Activated effector memory CD4-positive, alpha-beta T cell treated with Interleukin-2 at 50 U/mL for 16 hours (primary cell): ENCODE data around the gene FHIT.
"Not testable (repeated sequence)": the region's sequence is repeated elsewhere in the genome, so short reads cannot be mapped to it uniquely, and the experiment has no call there.

Source experiments
- DNase-seq: peaks from one replicate; pipeline ENCODE4 v3.0.0-alpha.2; 2020

FHIT gene

DNA sequence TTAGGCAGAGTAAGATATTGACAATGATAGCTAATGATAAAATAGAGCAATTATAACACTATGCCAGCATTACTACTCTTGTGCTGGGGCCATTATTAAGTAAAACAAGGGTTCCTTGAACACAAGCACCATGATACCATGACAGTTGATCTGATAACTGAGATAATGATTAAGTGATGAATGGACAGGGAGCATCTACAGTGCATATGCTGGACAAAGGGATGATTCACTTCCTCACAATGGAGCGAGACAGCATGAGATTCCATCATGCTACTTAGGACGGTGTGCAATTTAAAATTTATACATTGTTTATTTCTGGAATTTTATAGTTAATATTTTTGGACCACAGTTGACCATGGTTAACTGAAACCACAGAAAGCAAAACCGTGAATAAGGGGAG lies 156.6 kb downstream of the FHIT start:
- no peak for DNase-seq

- DNase-seq, result no peak
Observed at GRCh38 chr3:61093364-61093763, 157.9 kb downstream of the FHIT start.

GRCh38 chr3:61092870-61093269 lies 158.4 kb downstream of the FHIT start:
- no peak for DNase-seq

DNA sequence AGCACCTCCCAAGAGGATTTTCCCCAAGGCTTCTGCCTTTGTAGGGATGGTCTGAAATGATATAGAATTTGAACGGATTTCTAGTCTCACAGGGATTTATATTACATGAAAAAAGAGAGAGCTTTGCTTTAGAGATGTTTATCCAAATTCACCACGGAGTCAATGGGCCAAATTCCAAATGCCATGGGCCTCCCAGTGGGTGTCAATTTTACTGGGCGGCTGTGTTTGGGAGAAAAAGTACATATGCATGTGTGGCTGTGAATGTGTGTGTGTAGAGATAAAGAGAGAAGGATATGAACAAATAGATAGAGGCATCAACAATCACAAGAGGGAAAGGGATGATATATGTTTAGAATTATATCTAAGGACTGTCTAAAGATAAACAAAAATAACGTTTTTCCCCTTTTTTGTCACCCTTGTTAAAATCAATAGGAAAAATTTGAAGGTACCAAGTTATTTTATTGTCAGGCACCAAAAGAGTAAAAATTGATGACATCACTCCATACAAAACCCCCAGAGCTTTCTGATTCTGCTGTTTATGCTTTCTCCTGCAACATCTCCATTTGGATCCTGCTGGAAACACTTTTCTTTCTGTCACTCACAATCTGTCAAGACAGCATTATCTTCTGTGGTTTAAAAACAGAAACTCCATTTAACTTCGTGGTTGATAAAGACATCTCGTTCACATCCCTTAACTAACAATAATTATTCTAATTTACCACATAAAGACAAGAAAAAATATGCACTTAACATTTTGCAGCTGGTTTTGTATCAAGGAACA lies 160.7 kb downstream of the FHIT start:
- no peak for DNase-seq

GRCh38 chr3:61087465-61087864 lies 163.8 kb downstream of the FHIT start:
- no peak for DNase-seq

- DNase-seq, result no peak
Observed at GRCh38 chr3:61081554-61081953, 169.7 kb downstream of the FHIT start.

- DNase-seq, result no peak
Observed at GRCh38 chr3:61080737-61081445, 170.4 kb downstream of the FHIT start.

DNA sequence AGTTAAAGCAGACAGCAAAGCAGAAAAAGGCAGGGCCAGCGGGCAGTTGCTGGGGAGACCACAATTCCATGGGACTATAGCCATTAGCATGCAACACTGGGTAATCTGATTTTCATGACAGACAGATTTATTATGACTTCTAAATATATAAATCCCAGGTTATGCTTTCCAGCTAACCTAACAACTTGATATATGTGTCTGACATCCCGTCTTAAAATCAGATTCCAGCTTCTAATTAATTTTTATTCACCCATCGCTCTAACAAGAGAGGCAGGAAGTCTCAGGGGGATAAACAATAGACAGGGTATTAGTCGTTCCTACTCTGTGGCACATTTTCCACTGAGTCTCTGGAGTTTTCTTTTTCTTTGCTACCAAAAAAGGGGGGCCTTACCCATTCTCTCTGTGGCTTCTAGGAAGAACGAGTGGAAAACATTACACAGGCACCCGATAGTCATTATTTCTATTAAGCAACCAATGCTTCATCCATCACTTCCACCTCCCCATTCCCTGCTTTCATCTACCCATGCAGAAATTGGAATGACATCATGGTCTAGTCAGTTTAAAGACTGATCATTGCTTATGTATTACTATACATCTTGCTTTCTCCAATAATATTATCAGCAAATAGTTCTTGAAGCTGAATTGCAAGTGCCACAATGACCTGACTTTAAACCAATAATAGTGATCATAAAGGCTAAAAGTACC lies 173.1 kb downstream of the FHIT start:
- no peak for DNase-seq

- DNase-seq, result no peak
Observed at GRCh38 chr3:61077551-61077950, 173.7 kb downstream of the FHIT start.

GRCh38 chr3:61074783-61075182 lies 176.5 kb downstream of the FHIT start:
- no peak for DNase-seq

- no peak for DNase-seq
Observed at GRCh38 chr3:61073566-61074165, 177.6 kb downstream of the FHIT start.

GRCh38 chr3:61068084-61068483 lies 183.2 kb downstream of the FHIT start:
- DNase-seq, result no peak

DNA sequence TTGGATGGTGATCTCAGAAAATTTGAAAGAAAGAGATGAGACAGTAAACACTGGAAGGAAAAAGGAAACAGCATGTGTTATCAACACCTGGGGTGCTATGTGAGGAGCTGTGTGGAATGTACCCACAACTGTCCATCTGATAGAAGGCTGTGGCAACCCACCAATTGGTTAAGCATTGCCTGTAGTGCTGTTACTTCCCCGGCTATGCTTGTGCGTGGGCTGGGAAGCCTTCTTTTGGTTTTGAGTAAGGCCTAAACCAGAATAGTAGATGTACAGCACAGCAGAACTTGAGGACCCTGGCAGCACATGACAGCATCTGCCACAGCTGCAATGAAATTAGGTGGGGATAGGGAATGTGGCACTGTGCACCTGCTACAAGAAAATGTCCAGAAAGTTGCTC lies 184.5 kb downstream of the FHIT start:
- no peak for DNase-seq

GRCh38 chr3:61066222-61066621 lies 185.0 kb downstream of the FHIT start:
- not testable (repeated sequence) for DNase-seq

GRCh38 chr3:61065451-61066011 lies 185.7 kb downstream of the FHIT start:
- DNase-seq, result no peak

DNA sequence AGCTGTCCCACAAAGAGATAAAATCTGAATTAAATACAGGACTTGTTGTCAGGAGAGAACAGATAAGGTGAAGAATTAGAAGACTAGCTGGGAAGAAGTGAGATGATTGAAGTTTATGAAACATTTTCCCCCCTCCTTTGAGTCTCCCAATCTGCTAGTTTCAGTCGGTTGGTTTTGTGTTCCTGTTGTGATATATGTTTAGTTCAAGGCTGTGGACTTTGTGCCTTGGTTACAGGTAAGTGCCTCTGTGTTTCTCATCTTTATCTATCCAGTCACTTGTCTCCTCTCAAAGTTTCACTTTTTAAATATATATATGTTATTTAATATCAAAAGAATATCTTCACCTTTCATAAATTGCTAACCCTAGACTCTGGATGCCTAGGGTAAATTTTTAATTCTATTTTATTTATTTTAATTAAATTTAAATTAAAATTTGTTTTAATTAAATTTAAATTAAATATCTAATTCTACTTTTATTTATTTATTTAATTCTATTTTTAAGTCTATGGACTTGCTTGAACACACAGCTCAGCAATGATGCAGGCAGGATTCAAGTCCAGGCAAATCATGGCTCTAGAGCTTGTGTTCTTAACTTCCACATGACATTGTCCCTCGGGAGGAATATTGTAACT lies 190.0 kb downstream of the FHIT start:
- DNase-seq, result no peak

GRCh38 chr3:61060411-61060861 lies 190.8 kb downstream of the FHIT start:
- DNase-seq, result no peak

DNA sequence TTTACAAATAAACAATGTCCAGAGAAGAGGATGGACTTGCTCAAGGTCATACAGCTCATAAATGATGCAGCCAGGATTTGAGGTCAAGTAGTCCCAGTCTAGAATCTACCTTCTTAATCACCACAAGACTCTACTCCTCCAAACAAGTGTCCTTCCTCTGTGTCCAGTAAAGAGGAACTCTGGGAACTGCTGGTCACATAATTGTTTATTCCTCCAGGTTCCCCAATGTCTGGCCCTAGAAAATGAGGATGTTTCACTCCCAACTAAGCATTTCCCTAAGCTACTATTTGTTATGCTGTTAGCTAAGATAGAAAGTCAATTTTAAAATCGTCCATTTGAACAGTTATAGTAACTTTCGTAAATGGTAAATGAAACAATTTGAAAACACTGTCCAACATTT lies 192.4 kb downstream of the FHIT start:
- DNase-seq, result no peak

- DNase-seq, result no peak
Observed at GRCh38 chr3:61057464-61057863, 193.8 kb downstream of the FHIT start.

DNA sequence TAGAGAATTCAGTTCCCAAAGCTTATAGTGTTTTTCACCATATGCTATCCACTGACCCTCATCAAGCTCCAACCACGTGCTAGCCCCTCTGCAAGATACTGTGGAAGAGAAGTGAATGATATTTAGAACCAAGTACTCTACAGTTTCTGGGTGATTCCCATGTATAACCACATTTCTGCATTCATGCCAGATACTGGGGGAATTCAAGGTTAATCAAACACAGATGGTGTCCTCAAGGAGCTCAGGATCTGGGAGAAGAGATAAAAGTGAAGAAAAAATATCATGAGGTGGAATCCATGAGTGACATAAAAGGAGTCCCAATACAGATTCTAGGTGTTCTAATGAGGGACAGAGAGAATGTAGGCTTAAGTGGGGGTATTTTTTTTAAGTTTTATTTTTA lies 195.8 kb downstream of the FHIT start:
- DNase-seq, result no peak

DNA sequence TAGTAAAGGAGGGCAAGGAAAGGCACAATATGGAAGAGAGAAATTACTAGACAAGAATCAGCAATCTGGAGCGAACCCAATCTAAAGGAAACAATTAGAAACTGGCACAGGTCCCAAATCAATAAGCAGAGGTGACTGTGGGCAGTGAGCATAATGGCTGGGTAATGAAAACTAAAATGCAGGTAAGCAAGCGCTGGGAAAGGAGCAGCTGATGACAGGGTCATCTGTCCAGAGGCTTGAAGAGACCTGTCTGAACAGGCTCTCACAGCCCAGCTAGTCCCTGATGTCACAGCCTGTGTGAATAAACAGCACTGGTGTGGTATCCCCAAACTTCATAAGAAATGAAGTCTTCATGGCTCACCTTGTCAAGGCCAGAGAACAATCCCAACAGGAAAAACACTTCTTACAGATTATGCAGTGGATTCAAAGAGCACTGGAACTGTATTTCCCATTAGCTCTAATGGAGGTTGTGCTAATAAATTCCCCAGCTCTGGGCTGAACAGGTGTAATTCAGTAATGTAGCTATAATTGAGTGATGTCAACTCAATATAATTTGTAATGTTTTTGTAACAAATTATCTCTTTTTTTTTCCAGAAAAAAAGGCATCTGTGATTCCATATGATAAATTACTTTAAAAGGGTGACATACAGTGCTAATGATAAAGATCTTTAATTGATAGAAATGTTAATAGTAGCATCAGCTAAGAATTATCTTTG lies 197.3 kb downstream of the FHIT start:
- DNase-seq, result no peak

- DNase-seq, result no peak
Observed at GRCh38 chr3:61052851-61053250, 198.4 kb downstream of the FHIT start.
